ENCODE results near the gene DAND5. TPM values are rescaled to one million over a fixed set of nuclear protein-coding genes. Genes with fewer than 3 reads are reported as not detected.

Gene DAND5
- total and polyA plus RNA-seq, 8 donors: 0.13 to 0.54 (median 0.30) TPM; not detected in 1

GRCh38 chr19:12936582-12936981 lies 32.8 kb upstream of the DAND5 start:
- TF ChIP-seq, protein P1, sequence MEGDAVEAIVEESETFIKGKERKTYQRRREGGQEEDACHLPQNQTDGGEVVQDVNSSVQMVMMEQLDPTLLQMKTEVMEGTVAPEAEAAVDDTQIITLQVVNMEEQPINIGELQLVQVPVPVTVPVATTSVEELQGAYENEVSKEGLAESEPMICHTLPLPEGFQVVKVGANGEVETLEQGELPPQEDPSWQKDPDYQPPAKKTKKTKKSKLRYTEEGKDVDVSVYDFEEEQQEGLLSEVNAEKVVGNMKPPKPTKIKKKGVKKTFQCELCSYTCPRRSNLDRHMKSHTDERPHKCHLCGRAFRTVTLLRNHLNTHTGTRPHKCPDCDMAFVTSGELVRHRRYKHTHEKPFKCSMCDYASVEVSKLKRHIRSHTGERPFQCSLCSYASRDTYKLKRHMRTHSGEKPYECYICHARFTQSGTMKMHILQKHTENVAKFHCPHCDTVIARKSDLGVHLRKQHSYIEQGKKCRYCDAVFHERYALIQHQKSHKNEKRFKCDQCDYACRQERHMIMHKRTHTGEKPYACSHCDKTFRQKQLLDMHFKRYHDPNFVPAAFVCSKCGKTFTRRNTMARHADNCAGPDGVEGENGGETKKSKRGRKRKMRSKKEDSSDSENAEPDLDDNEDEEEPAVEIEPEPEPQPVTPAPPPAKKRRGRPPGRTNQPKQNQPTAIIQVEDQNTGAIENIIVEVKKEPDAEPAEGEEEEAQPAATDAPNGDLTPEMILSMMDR (IDR thresholded peaks at IDR 0.05): no peak
- Histone ChIP-seq H3K27me3 (no peaks in the 10 kb centered on the region), H3K4me3 (no peak overlapping the region), H3K27ac (no peak overlapping the region), H3K4me1 (peaks cover 32 to 61% of the 10 kb centered on the region in 2 donors), H3K36me3 (peaks cover 4 to 25% of the 10 kb centered on the region in 2 donors), H3K9me3 (no peaks in the 10 kb centered on the region)
- DNase-seq: no peak
- intact Hi-C loops (cut with DNase I): no loop called here
- no peak for ATAC-seq

DNA sequence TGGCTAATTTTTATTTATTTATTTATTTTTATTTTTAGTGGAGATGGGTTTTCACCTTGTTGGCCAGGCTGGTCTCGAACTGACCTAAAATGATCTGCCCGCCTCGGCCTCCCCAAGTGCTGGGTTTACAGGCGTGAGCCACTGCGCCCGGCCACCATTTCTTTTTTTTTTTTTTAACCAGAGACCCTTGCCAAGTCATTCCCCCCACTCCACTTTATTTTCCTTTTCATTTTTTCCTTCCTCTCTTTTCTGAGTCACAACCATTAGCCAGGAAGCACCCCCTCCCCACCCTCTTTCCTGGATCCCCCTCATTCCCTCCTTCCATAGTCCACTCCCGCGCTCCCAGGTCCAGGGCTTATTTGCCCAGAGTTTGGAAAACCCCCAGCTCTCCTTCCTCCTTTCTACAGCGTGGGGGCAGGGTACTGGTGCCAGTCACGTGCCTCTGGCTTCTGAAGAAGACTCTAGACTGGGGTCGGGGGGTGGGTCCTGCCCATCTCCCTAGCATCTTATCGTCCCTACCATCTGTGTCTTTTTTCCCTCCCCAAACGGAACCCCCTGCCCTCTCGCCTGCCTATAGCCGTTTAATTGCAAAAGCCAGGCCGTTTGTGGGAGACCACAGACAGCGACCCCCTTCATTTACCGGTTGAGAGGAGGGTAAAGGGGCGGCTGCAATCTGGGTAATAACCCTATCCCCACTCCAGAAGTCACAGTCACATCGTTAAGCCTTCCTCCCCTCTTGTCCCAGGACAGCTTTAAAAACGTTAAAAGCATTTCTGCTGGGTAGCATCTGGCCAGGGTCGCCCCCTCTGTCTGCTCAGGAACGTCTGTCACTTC lies 32.1 kb upstream of the DAND5 start:
- DNase-seq (peak in 1 of 4 donors; percentile 73), ATAC-seq (no peak)
- intact Hi-C loops (cut with DNase I): no loop called here
- Histone ChIP-seq H3K36me3 (peaks cover 4 to 32% of the 10 kb centered on the region in 2 donors), H3K27me3 (no peaks in the 10 kb centered on the region), H3K9me3 (no peaks in the 10 kb centered on the region), H3K4me3 (peak overlapping the region; percentile 89 to 100), H3K4me1 (peaks cover 34 to 61% of the 10 kb centered on the region in 2 donors), H3K27ac (peak overlapping the region; percentile 76 to 93)
- TF ChIP-seq, protein P1 (IDR thresholded peaks at IDR 0.05): no peak

DNA sequence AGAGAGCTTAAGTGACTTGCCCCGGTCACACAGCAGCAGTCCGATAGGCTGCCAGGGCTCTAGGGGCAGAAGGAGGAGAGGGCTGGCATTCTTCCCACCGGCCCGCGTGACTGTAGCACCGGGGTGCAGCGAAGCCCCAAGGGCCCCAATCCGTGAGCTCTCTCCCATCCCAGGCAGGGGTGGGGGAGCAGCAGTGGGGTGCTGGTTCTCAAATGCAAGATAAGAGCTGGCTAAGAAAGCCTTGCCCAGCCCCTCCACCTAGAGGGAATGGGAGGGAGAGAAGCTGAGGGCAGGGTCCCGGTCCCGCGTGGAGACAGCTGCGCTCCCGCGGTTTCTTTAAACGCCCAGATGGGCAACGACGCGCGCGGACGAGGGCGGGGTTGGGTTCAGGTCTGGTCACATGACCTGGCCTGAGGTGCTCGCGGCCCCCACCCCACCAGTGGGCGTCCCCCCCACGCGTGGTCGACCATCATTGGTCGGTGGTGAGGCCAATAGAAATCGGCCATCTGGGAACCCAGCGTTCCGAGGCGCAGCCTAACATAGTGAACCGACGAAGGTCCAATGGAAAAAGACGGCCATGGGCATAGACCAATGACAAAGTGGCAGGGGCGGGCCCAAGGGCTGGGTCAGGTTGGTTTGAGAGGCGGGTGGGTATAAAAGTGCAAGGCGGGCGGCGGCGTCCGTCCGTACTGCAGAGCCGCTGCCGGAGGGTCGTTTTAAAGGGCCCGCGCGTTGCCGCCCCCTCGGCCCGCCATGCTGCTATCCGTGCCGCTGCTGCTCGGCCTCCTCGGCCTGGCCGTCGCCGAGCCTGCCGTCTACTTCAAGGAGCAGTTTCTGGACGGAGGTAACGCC lies 31.2 kb upstream of the DAND5 start, which contains the start of gene CALR:
CALR (plus strand) TSS at position 683 of the 852 bp plus-strand sequence; CDS start at position 754, 71 bp downstream.
- Histone ChIP-seq H3K9me3 (no peaks in the 10 kb centered on the region), H3K27me3 (no peaks in the 10 kb centered on the region), H3K4me3 (peak within 1 kb of the TSS; percentile 89 to 100), H3K27ac (peak within 1 kb of the TSS; percentile 87 to 93), H3K4me1 (peaks cover 28 to 61% of the 10 kb centered on the region in 2 donors), H3K36me3 (peaks cover 4 to 41% of the 10 kb centered on the region in 2 donors)
- ATAC-seq: peak; percentile 89
- DNase-seq: peak; percentile 98 to 99 (median 99)
- TF ChIP-seq, protein P1 (IDR thresholded peaks at IDR 0.05): no peak
- intact Hi-C loops (cut with DNase I): no loop called here

GRCh38 chr19:12938779-12939601 lies 30.4 kb upstream of the DAND5 start:
- peak overlapping the region; percentile 89 to 100 for H3K4me3 ChIP-seq
- H3K9me3 ChIP-seq: no peaks in the 10 kb centered on the region
- TF ChIP-seq, protein P1 (IDR thresholded peaks at IDR 0.05): peak in 1 of 2 donors; percentile 9
- DNase-seq (no peak), ATAC-seq (peak; percentile 25)
- H3K27me3 ChIP-seq: no peaks in the 10 kb centered on the region
- intact Hi-C loops (cut with DNase I): no loop called here
- H3K27ac ChIP-seq: peak overlapping the region; percentile 87 to 93
- H3K4me1 ChIP-seq: peaks cover 31 to 67% of the 10 kb centered on the region in 2 donors
- peaks cover 4 to 49% of the 10 kb centered on the region in 2 donors for H3K36me3 ChIP-seq
